Measurements from ENCODE around the gene NCK2.

- TF ChIP-seq POLR2A (IDR thresholded peaks at IDR 0.05; ENCODE audit: low read depth) (no peak), CTCF (IDR thresholded peaks at IDR 0.05) (no peak), POLR2AphosphoS5 (IDR thresholded peaks at IDR 0.05) (no peak), EP300 (IDR thresholded peaks at IDR 0.05) (no peak)
Measured at GRCh38 chr2:105820151-105820550, 75.4 kb downstream of the NCK2 start.
